ENCODE measurements around the gene GET3.
"Not testable (repeated sequence)": the region's sequence is repeated elsewhere in the genome, so short reads cannot be mapped to it uniquely, and the experiment has no call there.

The GET3 gene

DNA sequence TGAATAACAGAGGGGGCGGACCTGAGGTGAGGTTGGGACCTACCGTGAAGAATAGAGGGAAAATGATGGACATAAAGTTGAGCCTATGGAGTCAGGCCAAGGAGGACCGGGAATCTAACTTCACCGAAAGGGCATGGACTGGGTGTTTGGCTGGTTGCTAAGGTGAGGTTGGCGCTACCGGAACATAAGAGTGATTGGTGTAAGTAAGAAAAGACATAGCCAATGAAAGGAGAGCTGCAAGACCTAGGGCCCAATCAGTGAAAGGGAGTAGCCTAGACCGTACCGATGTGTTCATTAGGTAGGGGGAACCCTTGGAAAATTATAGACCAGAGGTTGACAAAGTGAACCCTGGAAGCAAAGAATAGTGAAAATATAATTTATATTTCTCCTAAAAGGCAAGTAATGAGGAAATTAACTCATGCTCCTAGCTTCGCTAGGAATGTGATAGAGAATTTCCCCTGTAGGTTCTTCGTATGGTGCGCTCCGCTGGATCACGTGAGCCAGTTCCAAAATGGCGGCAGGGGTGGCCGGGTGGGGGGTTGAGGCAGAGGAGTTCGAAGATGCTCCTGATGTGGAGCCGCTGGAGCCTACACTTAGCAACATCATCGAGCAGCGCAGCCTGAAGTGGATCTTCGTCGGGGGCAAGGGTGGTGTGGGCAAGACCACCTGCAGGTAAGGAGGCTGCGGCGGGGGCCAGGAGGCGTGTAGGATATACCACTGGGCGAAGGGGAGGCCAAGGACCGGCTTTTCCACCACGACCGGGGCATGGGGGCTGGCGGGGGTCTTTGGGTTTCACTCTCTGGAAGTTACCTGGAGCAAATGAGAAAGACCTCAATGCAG is at the start of gene GET3:
Gene GET3 (plus strand): TSS at position 503 of the 840 bp plus-strand sequence. CDS start 9 bp downstream, at position 512.
- Histone ChIP-seq H2AFZ (ENCODE audit: low read length, unreplicated experiment) (peak within 1 kb of the TSS; percentile 44), H3K36me3 (ENCODE audit: insufficient read depth, low read length) (no peaks in the 10 kb centered on the region), H3K27ac (ENCODE audit: low read depth, low read length) (peak within 1 kb of the TSS; percentile 82), H3K4me3 (ENCODE audit: low read depth, low read length) (peak within 1 kb of the TSS; percentile 88), H3K4me1 (ENCODE audit: control insufficient read depth, insufficient read depth, low read length, unreplicated experiment) (peaks cover 4% of the 10 kb centered on the region), H3K79me2 (ENCODE audit: control insufficient read depth, insufficient read depth, low read length, unreplicated experiment) (peaks cover 40% of the 10 kb centered on the region), H3K27me3 (ENCODE audit: insufficient read depth, low read length) (no peaks in the 10 kb centered on the region)

- no peaks in the 10 kb centered on the region for H3K4me1 ChIP-seq (ENCODE audit: control insufficient read depth, insufficient read depth, low read length, unreplicated experiment)
- no peaks in the 10 kb centered on the region for H3K79me2 ChIP-seq (ENCODE audit: control insufficient read depth, insufficient read depth, low read length, unreplicated experiment)
- H3K27ac ChIP-seq (ENCODE audit: low read depth, low read length): no peak overlapping the region
- H3K4me3 ChIP-seq (ENCODE audit: low read depth, low read length): no peak overlapping the region
- H2AFZ ChIP-seq (ENCODE audit: low read length, unreplicated experiment): no peak overlapping the region
- no peaks in the 10 kb centered on the region for H3K27me3 ChIP-seq (ENCODE audit: insufficient read depth, low read length)
- no peaks in the 10 kb centered on the region for H3K36me3 ChIP-seq (ENCODE audit: insufficient read depth, low read length)
These were observed 48.3 kb upstream of the GET3 start for GRCh38 chr19:12689012-12689411.

GRCh38 chr19:12689581-12690216 is 47.6 kb upstream of the GET3 start:
- H3K4me3 ChIP-seq (ENCODE audit: low read depth, low read length): no peak overlapping the region
- no peaks in the 10 kb centered on the region for H3K36me3 ChIP-seq (ENCODE audit: insufficient read depth, low read length)
- H2AFZ ChIP-seq (ENCODE audit: low read length, unreplicated experiment): no peak overlapping the region
- H3K79me2 ChIP-seq (ENCODE audit: control insufficient read depth, insufficient read depth, low read length, unreplicated experiment): no peaks in the 10 kb centered on the region
- H3K27ac ChIP-seq (ENCODE audit: low read depth, low read length): no peak overlapping the region
- no peaks in the 10 kb centered on the region for H3K27me3 ChIP-seq (ENCODE audit: insufficient read depth, low read length)
- no peaks in the 10 kb centered on the region for H3K4me1 ChIP-seq (ENCODE audit: control insufficient read depth, insufficient read depth, low read length, unreplicated experiment)

DNA sequence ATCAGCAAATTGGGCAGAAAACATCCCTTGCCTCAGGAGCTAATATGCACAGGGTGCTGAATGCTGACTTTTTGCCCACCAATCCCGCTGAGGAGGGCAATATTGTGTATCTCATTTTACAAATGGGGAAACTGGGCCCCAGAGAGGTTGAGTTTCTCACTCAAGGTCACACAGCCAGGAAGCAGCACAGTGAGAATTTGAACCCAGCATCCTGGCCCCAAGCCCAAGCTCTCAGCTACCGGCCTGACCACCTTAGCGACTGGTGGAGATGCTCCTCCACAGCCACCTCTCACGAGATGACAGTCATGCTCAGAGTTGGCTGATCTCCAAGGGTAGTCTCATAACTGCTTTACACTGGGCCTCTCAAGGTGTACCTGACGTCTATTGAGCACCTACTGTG is 44.3 kb upstream of the GET3 start:
- no peak overlapping the region for H3K27ac ChIP-seq (ENCODE audit: low read depth, low read length)
- peaks cover 8% of the 10 kb centered on the region for H3K4me1 ChIP-seq (ENCODE audit: control insufficient read depth, insufficient read depth, low read length, unreplicated experiment)
- H3K36me3 ChIP-seq (ENCODE audit: insufficient read depth, low read length): no peaks in the 10 kb centered on the region
- no peak overlapping the region for H2AFZ ChIP-seq (ENCODE audit: low read length, unreplicated experiment)
- H3K27me3 ChIP-seq (ENCODE audit: insufficient read depth, low read length): no peaks in the 10 kb centered on the region
- H3K4me3 ChIP-seq (ENCODE audit: low read depth, low read length): no peak overlapping the region
- no peaks in the 10 kb centered on the region for H3K79me2 ChIP-seq (ENCODE audit: control insufficient read depth, insufficient read depth, low read length, unreplicated experiment)

DNA sequence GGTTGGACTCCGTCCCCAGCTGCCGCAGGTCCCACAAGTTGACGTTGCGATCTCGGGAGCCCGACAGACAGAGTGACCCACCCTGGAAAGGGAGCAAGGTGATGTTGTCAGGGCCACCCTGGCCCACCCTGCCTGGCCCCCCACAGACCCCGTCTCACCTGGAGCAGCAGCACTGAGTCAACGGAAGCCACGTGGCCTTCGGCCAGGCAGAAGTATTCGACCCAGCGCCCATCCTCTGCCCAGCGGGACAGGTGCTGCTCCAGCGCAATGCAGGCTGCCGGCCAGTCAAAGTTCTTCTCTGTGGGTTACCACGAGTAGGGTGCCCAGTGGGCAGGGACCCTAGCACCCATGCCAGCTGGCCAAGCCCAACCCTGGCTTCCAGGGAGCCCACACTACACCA is 42.7 kb upstream of the GET3 start:
- Histone ChIP-seq H2AFZ (ENCODE audit: low read length, unreplicated experiment) (no peak overlapping the region), H3K4me1 (ENCODE audit: control insufficient read depth, insufficient read depth, low read length, unreplicated experiment) (peaks cover 8% of the 10 kb centered on the region), H3K36me3 (ENCODE audit: insufficient read depth, low read length) (no peaks in the 10 kb centered on the region), H3K27ac (ENCODE audit: low read depth, low read length) (no peak overlapping the region), H3K27me3 (ENCODE audit: insufficient read depth, low read length) (no peaks in the 10 kb centered on the region), H3K4me3 (ENCODE audit: low read depth, low read length) (peak overlapping the region; percentile 92; the same call in 1 of the 2 replicates), H3K79me2 (ENCODE audit: control insufficient read depth, insufficient read depth, low read length, unreplicated experiment) (no peaks in the 10 kb centered on the region)

- Histone ChIP-seq H3K79me2 (ENCODE audit: control insufficient read depth, insufficient read depth, low read length, unreplicated experiment) (no peaks in the 10 kb centered on the region), H2AFZ (ENCODE audit: low read length, unreplicated experiment) (no peak overlapping the region), H3K27ac (ENCODE audit: low read depth, low read length) (no peak overlapping the region), H3K36me3 (ENCODE audit: insufficient read depth, low read length) (no peaks in the 10 kb centered on the region), H3K4me3 (ENCODE audit: low read depth, low read length) (peak overlapping the region; percentile 92), H3K4me1 (ENCODE audit: control insufficient read depth, insufficient read depth, low read length, unreplicated experiment) (peaks cover 8% of the 10 kb centered on the region), H3K27me3 (ENCODE audit: insufficient read depth, low read length) (no peaks in the 10 kb centered on the region)
These were observed 42.2 kb upstream of the GET3 start for GRCh38 chr19:12695096-12695495.

- H2AFZ ChIP-seq (ENCODE audit: low read length, unreplicated experiment): peak overlapping the region; percentile 32
These were observed 41.8 kb upstream of the GET3 start for GRCh38 chr19:12695514-12695913.

GRCh38 chr19:12695997-12696365 is 41.3 kb upstream of the GET3 start:
- H3K27ac ChIP-seq (ENCODE audit: low read depth, low read length): no peak overlapping the region
- H3K36me3 ChIP-seq (ENCODE audit: insufficient read depth, low read length): no peaks in the 10 kb centered on the region
- H3K4me3 ChIP-seq (ENCODE audit: low read depth, low read length): peak overlapping the region; percentile 92
- peaks cover 8% of the 10 kb centered on the region for H3K4me1 ChIP-seq (ENCODE audit: control insufficient read depth, insufficient read depth, low read length, unreplicated experiment)
- no peaks in the 10 kb centered on the region for H3K79me2 ChIP-seq (ENCODE audit: control insufficient read depth, insufficient read depth, low read length, unreplicated experiment)
- peak overlapping the region; percentile 32 for H2AFZ ChIP-seq (ENCODE audit: low read length, unreplicated experiment)
- H3K27me3 ChIP-seq (ENCODE audit: insufficient read depth, low read length): no peaks in the 10 kb centered on the region

More at GRCh38 chr19:12695514-12695913, 41.8 kb upstream of the GET3 start:
- Histone ChIP-seq H3K4me3 (ENCODE audit: low read depth, low read length) (peak overlapping the region; percentile 92), H3K27ac (ENCODE audit: low read depth, low read length) (no peak overlapping the region), H3K79me2 (ENCODE audit: control insufficient read depth, insufficient read depth, low read length, unreplicated experiment) (no peaks in the 10 kb centered on the region), H3K4me1 (ENCODE audit: control insufficient read depth, insufficient read depth, low read length, unreplicated experiment) (peaks cover 8% of the 10 kb centered on the region), H3K27me3 (ENCODE audit: insufficient read depth, low read length) (no peaks in the 10 kb centered on the region), H3K36me3 (ENCODE audit: insufficient read depth, low read length) (no peaks in the 10 kb centered on the region)

- no peaks in the 10 kb centered on the region for H3K36me3 ChIP-seq (ENCODE audit: insufficient read depth, low read length)
- H3K27ac ChIP-seq (ENCODE audit: low read depth, low read length): peak within 1 kb of the TSS; percentile 60
- H3K79me2 ChIP-seq (ENCODE audit: control insufficient read depth, insufficient read depth, low read length, unreplicated experiment): no peaks in the 10 kb centered on the region
- peaks cover 8% of the 10 kb centered on the region for H3K4me1 ChIP-seq (ENCODE audit: control insufficient read depth, insufficient read depth, low read length, unreplicated experiment)
- H3K27me3 ChIP-seq (ENCODE audit: insufficient read depth, low read length): no peaks in the 10 kb centered on the region
- H3K4me3 ChIP-seq (ENCODE audit: low read depth, low read length): peak within 1 kb of the TSS; percentile 92
- peak within 1 kb of the TSS; percentile 39 for H2AFZ ChIP-seq (ENCODE audit: low read length, unreplicated experiment)
These were observed 40.6 kb upstream of the GET3 start, which contains the start of gene FBXW9 for GRCh38 chr19:12696366-12697335. FBXW9 (minus strand) TSS chr19:12696631; CDS start chr19:12696581, 50 bp downstream.

- H3K4me3 ChIP-seq (ENCODE audit: low read depth, low read length); H3K27ac ChIP-seq (ENCODE audit: low read depth, low read length); H3K27me3 ChIP-seq (ENCODE audit: insufficient read depth, low read length); H2AFZ ChIP-seq (ENCODE audit: low read length, unreplicated experiment); H3K79me2 ChIP-seq (ENCODE audit: control insufficient read depth, insufficient read depth, low read length, unreplicated experiment); H3K36me3 ChIP-seq (ENCODE audit: insufficient read depth, low read length); H3K4me1 ChIP-seq (ENCODE audit: control insufficient read depth, insufficient read depth, low read length, unreplicated experiment): not testable (repeated sequence)
These were observed 39.9 kb upstream of the GET3 start for GRCh38 chr19:12697425-12697824.
